Measurements from ENCODE around the gene COPG2. TPM values are rescaled to one million over a fixed set of nuclear protein-coding genes. Genes with fewer than 3 reads are reported as not detected.
"Not testable (repeated sequence)": the region's sequence is repeated elsewhere in the genome, so short reads cannot be mapped to it uniquely, and the experiment has no call there.

The COPG2 gene
- total and polyA plus RNA-seq, 9 donors = 23.8 to 64.1 (median 42.3) TPM

DNA sequence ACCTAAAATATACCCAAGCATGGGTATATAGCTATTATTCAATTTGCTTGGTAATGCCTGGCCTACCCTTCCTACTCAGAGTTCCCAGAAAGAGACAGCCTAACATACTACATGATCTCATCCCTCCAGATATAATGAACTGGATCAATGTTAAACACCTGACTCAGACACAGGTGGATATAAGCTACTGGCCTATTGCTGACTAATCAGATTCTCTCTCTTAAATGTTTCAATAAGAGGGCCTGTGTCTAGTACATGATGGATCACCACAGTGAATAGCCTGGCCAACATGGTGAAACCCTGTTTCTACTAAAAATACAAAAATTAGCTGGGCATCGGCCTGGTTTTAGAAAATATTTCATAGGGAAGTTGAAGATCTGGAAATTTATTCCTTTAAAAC, 54.1 kb downstream of the COPG2 start:
- H3K4me1 ChIP-seq (ENCODE audit: insufficient read depth) = no peaks in the 10 kb centered on the region
- intact Hi-C loops (cut with DNase I) = no loop called here
- no peak for TF ChIP-seq POLR2A (IDR thresholded peaks at IDR 0.05)
- H3K36me3 ChIP-seq = no peaks in the 10 kb centered on the region
- no peak for DNase-seq
- H3K9me3 ChIP-seq = no peaks in the 10 kb centered on the region
- WGBS, 3 donors = 98 to 100% (median 100%) methylated on average over 1 of the region's 1 CpG
- H3K27me3 ChIP-seq = no peaks in the 10 kb centered on the region
- no peak overlapping the region for H3K4me3 ChIP-seq
- no peak overlapping the region for H3K27ac ChIP-seq

DNA sequence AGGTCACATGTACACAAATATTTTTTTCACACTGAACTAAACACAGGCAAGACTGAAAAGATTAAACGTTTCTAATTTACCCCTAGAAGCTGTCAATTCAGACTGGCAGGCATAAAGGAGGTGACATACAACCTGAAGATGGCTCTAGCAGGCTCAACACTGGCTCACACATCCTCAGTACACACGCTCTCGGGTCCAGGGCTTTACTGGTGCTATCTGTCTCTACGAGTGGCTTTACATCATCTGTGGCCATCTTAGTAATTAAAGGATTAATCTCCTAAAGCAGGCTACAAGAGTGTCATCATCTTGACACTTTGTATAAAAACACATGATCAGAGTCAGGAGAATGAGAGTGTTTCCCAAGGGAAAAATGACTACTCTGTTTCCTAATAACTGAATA, 57.3 kb downstream of the COPG2 start:
- 87 to 93% (median 92%) methylated on average over 4 of the region's 4 CpGs for WGBS, 3 donors
- intact Hi-C loops (cut with DNase I) = no loop called here
- H3K36me3 ChIP-seq = no peaks in the 10 kb centered on the region
- DNase-seq = no peak
- no peak overlapping the region for H3K4me3 ChIP-seq
- H3K27me3 ChIP-seq = no peaks in the 10 kb centered on the region
- no peak overlapping the region for H3K27ac ChIP-seq
- TF ChIP-seq EP300 (IDR thresholded peaks at IDR 0.05) (no peak), POLR2A (IDR thresholded peaks at IDR 0.05) (no peak)
- TF ChIP-seq, protein P1, sequence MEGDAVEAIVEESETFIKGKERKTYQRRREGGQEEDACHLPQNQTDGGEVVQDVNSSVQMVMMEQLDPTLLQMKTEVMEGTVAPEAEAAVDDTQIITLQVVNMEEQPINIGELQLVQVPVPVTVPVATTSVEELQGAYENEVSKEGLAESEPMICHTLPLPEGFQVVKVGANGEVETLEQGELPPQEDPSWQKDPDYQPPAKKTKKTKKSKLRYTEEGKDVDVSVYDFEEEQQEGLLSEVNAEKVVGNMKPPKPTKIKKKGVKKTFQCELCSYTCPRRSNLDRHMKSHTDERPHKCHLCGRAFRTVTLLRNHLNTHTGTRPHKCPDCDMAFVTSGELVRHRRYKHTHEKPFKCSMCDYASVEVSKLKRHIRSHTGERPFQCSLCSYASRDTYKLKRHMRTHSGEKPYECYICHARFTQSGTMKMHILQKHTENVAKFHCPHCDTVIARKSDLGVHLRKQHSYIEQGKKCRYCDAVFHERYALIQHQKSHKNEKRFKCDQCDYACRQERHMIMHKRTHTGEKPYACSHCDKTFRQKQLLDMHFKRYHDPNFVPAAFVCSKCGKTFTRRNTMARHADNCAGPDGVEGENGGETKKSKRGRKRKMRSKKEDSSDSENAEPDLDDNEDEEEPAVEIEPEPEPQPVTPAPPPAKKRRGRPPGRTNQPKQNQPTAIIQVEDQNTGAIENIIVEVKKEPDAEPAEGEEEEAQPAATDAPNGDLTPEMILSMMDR (IDR thresholded peaks at IDR 0.05) = no peak
- peaks cover 0 to 3% of the 10 kb centered on the region in 2 donors for H3K9me3 ChIP-seq
- H3K4me1 ChIP-seq (ENCODE audit: insufficient read depth) = no peaks in the 10 kb centered on the region

DNA sequence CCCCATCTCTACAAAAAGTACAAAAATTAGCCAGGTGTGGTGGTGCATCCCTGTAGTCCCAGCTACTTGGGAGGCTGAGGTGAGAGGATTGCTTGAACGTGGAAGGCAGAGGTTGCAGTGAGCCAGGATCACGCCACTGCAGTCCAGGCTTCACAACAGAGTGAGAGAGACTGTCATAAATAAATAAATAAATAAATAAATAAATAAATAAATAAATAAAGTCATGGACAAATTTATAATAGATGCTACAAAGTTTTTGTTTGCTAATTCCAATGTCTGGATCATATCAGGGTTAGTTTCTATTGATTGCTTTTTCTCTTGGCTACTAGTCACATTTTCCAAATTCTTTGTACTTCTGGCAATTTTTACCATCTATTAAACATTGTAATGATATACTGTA, 61.5 kb downstream of the COPG2 start:
- H3K4me3 ChIP-seq; H3K36me3 ChIP-seq; H3K27ac ChIP-seq; H3K27me3 ChIP-seq; intact Hi-C loops (cut with DNase I); H3K9me3 ChIP-seq; H3K4me1 ChIP-seq (ENCODE audit: insufficient read depth); DNase-seq: not testable (repeated sequence)
- WGBS, 3 donors = 97 to 99% (median 97%) methylated on average over 2 of the region's 2 CpGs

DNA sequence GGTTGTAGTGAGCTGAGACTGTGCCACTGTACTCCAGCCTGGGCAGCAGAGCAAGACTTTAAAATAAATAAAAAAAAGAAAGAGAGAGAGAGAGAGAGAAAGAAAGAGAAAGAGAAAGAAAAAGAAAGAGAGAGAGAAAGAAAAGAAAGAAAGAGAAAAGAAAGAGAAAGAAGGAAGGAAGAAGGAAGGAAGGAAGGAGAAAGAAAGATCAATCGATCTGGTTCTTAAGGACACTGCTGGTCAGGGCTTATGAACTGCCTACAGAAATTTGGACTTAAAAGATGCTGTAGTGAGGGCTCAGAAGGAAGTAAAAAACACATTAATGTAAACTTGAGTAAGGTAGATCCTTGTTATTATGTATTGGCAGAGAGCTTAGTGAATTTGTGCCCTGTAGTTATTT, 62.4 kb downstream of the COPG2 start:
- Histone ChIP-seq H3K4me1 (ENCODE audit: insufficient read depth) (no peaks in the 10 kb centered on the region), H3K4me3 (no peak overlapping the region), H3K27me3 (no peaks in the 10 kb centered on the region), H3K9me3 (peaks cover 0 to 3% of the 10 kb centered on the region in 2 donors), H3K27ac (no peak overlapping the region), H3K36me3 (no peaks in the 10 kb centered on the region)
- no peak for TF ChIP-seq EP300 (IDR thresholded peaks at IDR 0.05)
- no peak for TF ChIP-seq POLR2A (IDR thresholded peaks at IDR 0.05)
- TF ChIP-seq, protein P1 (IDR thresholded peaks at IDR 0.05) = no peak
- WGBS, 3 donors = 94 to 98% (median 95%) methylated on average over 1 of the region's 1 CpG
- DNase-seq = no peak
- intact Hi-C loops (cut with DNase I) = no loop called here

DNA sequence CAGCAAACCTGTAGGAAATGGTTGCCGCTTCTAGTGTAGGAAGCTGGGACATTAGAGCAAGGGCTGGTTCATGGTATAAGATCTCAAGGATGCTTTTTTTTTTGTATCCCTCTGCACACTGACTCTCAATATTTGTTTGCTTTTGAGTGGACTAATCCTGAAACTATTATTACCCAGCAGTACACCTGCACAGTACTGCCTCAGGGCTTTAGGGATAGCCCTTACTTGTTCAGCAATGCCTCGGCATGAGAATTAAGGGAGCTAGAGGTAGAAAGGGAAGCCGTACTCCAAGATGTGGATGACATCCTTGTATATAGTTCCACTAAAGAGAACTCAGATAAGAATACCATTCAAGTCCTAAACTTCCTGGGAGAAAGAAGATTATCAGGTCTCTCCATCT, 70.5 kb downstream of the COPG2 start:
- Histone ChIP-seq H3K4me1 (ENCODE audit: insufficient read depth) (no peaks in the 10 kb centered on the region), H3K9me3 (no peaks in the 10 kb centered on the region), H3K27me3 (no peaks in the 10 kb centered on the region), H3K36me3 (no peaks in the 10 kb centered on the region), H3K4me3 (no peak overlapping the region), H3K27ac (no peak overlapping the region)
- no peak for DNase-seq
- no peak for TF ChIP-seq POLR2A (IDR thresholded peaks at IDR 0.05)
- TF ChIP-seq, protein P1 (IDR thresholded peaks at IDR 0.05) = no peak
- TF ChIP-seq EP300 (IDR thresholded peaks at IDR 0.05) = no peak
- WGBS, 3 donors = 95 to 99% (median 97%) methylated on average over 3 of the region's 3 CpGs
- intact Hi-C loops (cut with DNase I) = no loop called here

DNA sequence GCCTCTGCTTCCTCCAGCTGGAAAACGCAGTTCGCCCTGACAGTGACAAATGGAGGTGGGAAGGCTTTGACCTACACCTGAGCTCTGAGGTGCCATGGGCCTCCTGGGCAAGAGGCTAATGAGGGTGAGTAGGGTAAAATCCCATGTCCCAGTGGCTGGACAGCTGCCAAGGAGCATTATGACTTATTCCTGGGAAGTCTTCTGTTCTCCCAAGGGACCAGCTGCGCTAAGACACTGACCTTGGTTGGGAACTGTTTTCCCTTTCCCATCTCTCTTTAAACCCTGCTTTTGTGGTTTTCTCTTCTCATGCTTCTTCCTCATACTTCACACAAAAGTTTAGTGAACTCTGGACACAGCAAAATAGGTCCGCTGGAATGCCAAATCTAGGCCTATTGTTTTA, 72.6 kb downstream of the COPG2 start:
- Histone ChIP-seq H3K9me3 (no peaks in the 10 kb centered on the region), H3K27ac (no peak overlapping the region), H3K4me1 (ENCODE audit: insufficient read depth) (no peaks in the 10 kb centered on the region), H3K27me3 (no peaks in the 10 kb centered on the region), H3K36me3 (no peaks in the 10 kb centered on the region), H3K4me3 (no peak overlapping the region)
- intact Hi-C loops (cut with DNase I) = no loop called here
- TF ChIP-seq, protein P1 (IDR thresholded peaks at IDR 0.05) = no peak
- no peak for TF ChIP-seq EP300 (IDR thresholded peaks at IDR 0.05)
- no peak for TF ChIP-seq POLR2A (IDR thresholded peaks at IDR 0.05)
- WGBS, 3 donors = 81 to 91% (median 82%) methylated on average over 4 of the region's 4 CpGs
- DNase-seq = no peak
